Right ventricle myocardium inferior (tissue), 1 donor: ENCODE data around the gene PPM1M. TPM values are rescaled to one million over a fixed set of nuclear protein-coding genes. Genes with fewer than 3 reads are reported as not detected.

Experiments used
- ATAC-seq: fragments of 200-7000 bp; cut with Tn5 transposase; one replicate; pipeline ENCODE4 v1.9.1; 2020; ENCODE audit warnings: mild to moderate bottlenecking, moderate library complexity
- DNase-seq: peaks from one replicate; pipeline ENCODE4 v3.0.0; 2021; ENCODE audit errors: missing footprints
- intact Hi-C: fragments of 100-400 bp; cut with DNase I; formaldehyde crosslinking; loops from one replicate; pipeline ENCODE4 v1.11.0; 2022
- total RNA-seq: library from RNA; stranded (reverse); fragmentation: NEBNext Ultra II Directional; extraction: Animal tissue kit (Norgen Biotek cat#: 25700); gene quantifications from one replicate; pipeline ENCODE4 v1.2.1, GENCODE V29; 2021
- donor health status: DM: no; HTN: yes; CAD: no; lungs with severe emphysema.

Gene PPM1M
- total RNA-seq, 1 donor from 2014 or later = 8.7 TPM

- ATAC-seq (no peak), DNase-seq (no peak)
- intact Hi-C loops = loop anchor here (2.0 kb wide), 1 partner anchor 41 kb away; the partner anchor contains the start of gene WDR82
These were observed 7.3 kb upstream of the PPM1M start for GRCh38 chr3:52238193-52238760.

- DNase-seq (peak; percentile 92), ATAC-seq (peak; percentile 86)
- intact Hi-C loops = loop anchor here (2.0 kb wide), 1 partner anchor 40 kb away; the partner anchor contains the start of gene WDR82
These were observed 6.5 kb upstream of the PPM1M start, which contains the start of gene TWF2 for GRCh38 chr3:52238761-52239701. Gene TWF2 (minus strand): TSS chr3:52239158. CDS start chr3:52239016, 142 bp downstream.

GRCh38 chr3:52240059-52240885, 5.3 kb upstream of the PPM1M start:
- intact Hi-C loops = no loop called here
- DNase-seq = no peak
- ATAC-seq = peak; percentile 3

GRCh38 chr3:52240886-52241370, 4.6 kb upstream of the PPM1M start:
- DNase-seq (no peak), ATAC-seq (no peak)
- intact Hi-C loops = no loop called here

- ATAC-seq (no peak), DNase-seq (no peak)
- intact Hi-C loops = no loop called here
These were observed 3.5 kb upstream of the PPM1M start for GRCh38 chr3:52242039-52242438.

- no peak for ATAC-seq
- DNase-seq = no peak
- intact Hi-C loops = no loop called here
These were observed 1.5 kb upstream of the PPM1M start for GRCh38 chr3:52243791-52244628.

GRCh38 chr3:52246264-52246620, 683 bp downstream of the PPM1M start:
- no peak for DNase-seq
- ATAC-seq = peak; percentile 5
- intact Hi-C loops = no loop called here

- intact Hi-C loops = no loop called here
- ATAC-seq (peak; percentile 21), DNase-seq (peak; percentile 83)
These were observed 1.3 kb downstream of the PPM1M start for GRCh38 chr3:52246728-52247408.

GRCh38 chr3:52247409-52248164, 2.0 kb downstream of the PPM1M start:
- intact Hi-C loops = no loop called here
- no peak for ATAC-seq
- no peak for DNase-seq

- DNase-seq = no peak
- ATAC-seq = no peak
- intact Hi-C loops = no loop called here
These were observed 2.6 kb downstream of the PPM1M start for GRCh38 chr3:52248165-52248541.

- ATAC-seq = no peak
- no peak for DNase-seq
- intact Hi-C loops = no loop called here
These were observed 3.4 kb downstream of the PPM1M start for GRCh38 chr3:52248816-52249547.

- DNase-seq (no peak), ATAC-seq (no peak)
- intact Hi-C loops = no loop called here
These were observed 4.1 kb downstream of the PPM1M start for GRCh38 chr3:52249683-52250082.

- ATAC-seq (no peak), DNase-seq (no peak)
- intact Hi-C loops = no loop called here
These were observed 4.6 kb downstream of the PPM1M start for GRCh38 chr3:52250122-52250521.

GRCh38 chr3:52253314-52254304, 8.1 kb downstream of the PPM1M start:
- ATAC-seq (peak; percentile 72), DNase-seq (no peak)
- intact Hi-C loops = no loop called here

- no peak for DNase-seq
- no peak for ATAC-seq
- intact Hi-C loops = no loop called here
These were observed 9.0 kb downstream of the PPM1M start for GRCh38 chr3:52254608-52255007.
